Esophagus squamous epithelium (tissue), 5 donors: ENCODE measurements around the gene MYH7. TPM values are rescaled to one million over a fixed set of nuclear protein-coding genes. Genes with fewer than 3 reads are reported as not detected.

Source experiments
- DNase-seq: peaks from one replicate; lab custom pipeline; 2025; lab: John Stamatoyannopoulos, UW
- H3K27ac ChIP-seq, 4 donors: fragments of 200-600 bp; sonication (generic); one replicate each; pipeline ENCODE4 v1.5.1; 2016 to 2019; ENCODE audit warnings: mild to moderate bottlenecking in 1 of 4
- H3K27me3 ChIP-seq, 4 donors: fragments of 200-600 bp; sonication (generic); 1 replicate in 3 of 4; 2 replicates in 1 of 4; pipeline versions ENCODE4 v1.5.1 to v1.6.0; 2017 to 2021; ENCODE audit warnings: antibody characterized with exemption in 1 of 4
- H3K36me3 ChIP-seq, 3 donors: fragments of 200-600 bp; sonication (generic); one replicate each; pipeline ENCODE4 v1.5.1; 2016 to 2019
- H3K4me1 ChIP-seq, 3 donors: fragments of 200-600 bp; sonication (generic); one replicate each; pipeline ENCODE4 v1.5.1; 2017 to 2019
- H3K4me3 ChIP-seq, 4 donors: fragments of 200-600 bp; sonication (generic); 1 replicate in 3 of 4; 2 replicates in 1 of 4; pipeline ENCODE4 v1.5.1; 2016 to 2019; ENCODE audit warnings: mild to moderate bottlenecking in 2 of 4, moderate library complexity in 1 of 4
- H3K9me3 ChIP-seq, 3 donors: fragments of 200-600 bp; sonication (generic); one replicate each; pipeline ENCODE4 v1.5.1; 2016 to 2019
- CTCF ChIP-seq, 6 experiments: fragments of 450-650 bp in 4 of 6; fragments of 200-600 bp in 2 of 6; sonication (generic) in 2 of 6; IDR thresholded peaks; one replicate each; pipeline ENCODE4 v1.5.1; 2016 to 2019; ENCODE audit warnings: antibody characterized with exemption in 6 of 6, mild to moderate bottlenecking in 4 of 6, moderate library complexity in 4 of 6
- POLR2A ChIP-seq, 4 donors: fragments of 450-650 bp; IDR thresholded peaks; one replicate each; pipeline ENCODE4 v1.6.1; 2017; ENCODE audit warnings: antibody characterized with exemption in 4 of 4, mild to moderate bottlenecking in 4 of 4, moderate library complexity in 3 of 4
- WGBS, 2 donors: methylation state at CpG; one replicate each; pipeline ENCODE4 v1.1.5; 2018; 5-methylcytosine and 5-hydroxymethylcytosine counted together
- intact Hi-C: fragments of 100-400 bp; cut with DNase I; formaldehyde crosslinking; loops from one replicate; pipeline ENCODE4 v1.15.0; 2022
- total RNA-seq, 4 donors: library from RNA; depleted of rRNA; stranded (reverse); fragments of >200 nt; gene quantifications; one replicate each; pipeline ENCODE4 v1.1.0, GENCODE V29; 2016
- donor health status: DM: yes; HTN: yes; CAD: no.

The MYH7 gene
- total RNA-seq, 4 donors from 2014 or later: not detected

GRCh38 chr14:23469127-23469905, 33.9 kb upstream of the MYH7 start, which contains the start of gene NGDN:
TSS of gene NGDN (plus strand) at chr14:23469703. CDS start at chr14:23469716, 13 bp downstream.
- Histone ChIP-seq H3K4me1 (peaks cover 0 to 14% (median 7%) of the 10 kb centered on the region in 3 donors), H3K27me3 (no peaks in the 10 kb centered on the region), H3K9me3 (no peaks in the 10 kb centered on the region), H3K4me3 (peak within 1 kb of the TSS; percentile 65 to 94 (median 82)), H3K36me3 (peaks cover 11 to 38% (median 21%) of the 10 kb centered on the region in 3 donors), H3K27ac (peak within 1 kb of the TSS; percentile 74 to 89 (median 87))
- TF ChIP-seq POLR2A (IDR thresholded peaks at IDR 0.05) (peak in 3 of 4 donors; percentile 33 to 51 (median 43)), CTCF (IDR thresholded peaks at IDR 0.05) (peak; percentile 58 to 96 (median 90))
- DNase-seq: peak; percentile 89
- intact Hi-C loops: no loop called here
- 1 to 7% methylated on average over 31 to 33 of the region's 41 CpGs for WGBS, 2 donors

- Histone ChIP-seq H3K36me3 (peaks cover 11 to 32% (median 20%) of the 10 kb centered on the region in 3 donors), H3K4me1 (peaks cover 0 to 14% (median 7%) of the 10 kb centered on the region in 3 donors), H3K9me3 (no peaks in the 10 kb centered on the region), H3K4me3 (peak overlapping the region; percentile 27 to 94 (median 76)), H3K27ac (peak overlapping the region; percentile 74 to 88 (median 81)), H3K27me3 (no peaks in the 10 kb centered on the region)
- TF ChIP-seq CTCF (IDR thresholded peaks at IDR 0.05) (no peak), POLR2A (IDR thresholded peaks at IDR 0.05) (no peak)
- intact Hi-C loops: no loop called here
- no peak for DNase-seq
- WGBS, 2 donors: 78 to 81% methylated on average over 11 to 14 of the region's 15 CpGs
These were observed 33.3 kb upstream of the MYH7 start for GRCh38 chr14:23468704-23469126.

GRCh38 chr14:23465261-23465660, 29.8 kb upstream of the MYH7 start:
- DNase-seq: no peak
- no peaks in the 10 kb centered on the region for H3K36me3 ChIP-seq
- H3K27me3 ChIP-seq: peaks cover 0 to 2% (median 0%) of the 10 kb centered on the region in 4 donors
- H3K9me3 ChIP-seq: no peaks in the 10 kb centered on the region
- no peak overlapping the region for H3K4me3 ChIP-seq
- TF ChIP-seq POLR2A (IDR thresholded peaks at IDR 0.05): no peak
- TF ChIP-seq CTCF (IDR thresholded peaks at IDR 0.05): no peak
- peaks cover 0 to 5% (median 3%) of the 10 kb centered on the region in 3 donors for H3K4me1 ChIP-seq
- H3K27ac ChIP-seq: no peak overlapping the region
- intact Hi-C loops: no loop called here
- 44 to 54% methylated on average over 2 to 3 of the region's 3 CpGs for WGBS, 2 donors

GRCh38 chr14:23464700-23465099, 29.2 kb upstream of the MYH7 start:
- intact Hi-C loops: no loop called here
- no peak for DNase-seq
- Histone ChIP-seq H3K4me1 (no peaks in the 10 kb centered on the region), H3K36me3 (no peaks in the 10 kb centered on the region), H3K4me3 (no peak overlapping the region), H3K9me3 (no peaks in the 10 kb centered on the region), H3K27ac (no peak overlapping the region), H3K27me3 (peaks cover 0 to 8% (median 0%) of the 10 kb centered on the region in 4 donors)
- TF ChIP-seq POLR2A (IDR thresholded peaks at IDR 0.05) (no peak), CTCF (IDR thresholded peaks at IDR 0.05) (no peak)

GRCh38 chr14:23460960-23461359, 25.5 kb upstream of the MYH7 start:
- no peaks in the 10 kb centered on the region for H3K36me3 ChIP-seq
- no peaks in the 10 kb centered on the region for H3K9me3 ChIP-seq
- intact Hi-C loops: no loop called here
- H3K4me3 ChIP-seq: no peak overlapping the region
- no peak for TF ChIP-seq POLR2A (IDR thresholded peaks at IDR 0.05)
- TF ChIP-seq CTCF (IDR thresholded peaks at IDR 0.05): no peak
- H3K27ac ChIP-seq: no peak overlapping the region
- H3K27me3 ChIP-seq: peaks cover 0 to 22% (median 0%) of the 10 kb centered on the region in 4 donors
- DNase-seq: no peak
- no peaks in the 10 kb centered on the region for H3K4me1 ChIP-seq
